Omental fat pad (tissue), 4 donors: ENCODE measurements around the gene DEFB116. TPM values are rescaled to one million over a fixed set of nuclear protein-coding genes. Genes with fewer than 3 reads are reported as not detected.

ENCODE experiments used
- ATAC-seq: fragments of 150-250 bp; one replicate; pipeline ENCODE4 v1.9.1; 2016; ENCODE audit warnings: mild to moderate bottlenecking, moderate library complexity; ENCODE audit not compliant: low FRiP score
- DNase-seq: peaks from one replicate; pipeline ENCODE4 v3.0.0-alpha.2; 2019; ENCODE audit warnings: low spot score
- small RNA-seq: library from RNA; depleted of rRNA; stranded (forward); fragments of <200 nt; gene quantifications from one replicate; pipeline ENCODE3, GENCODE V24; 2016
- total RNA-seq, 4 donors: library from RNA; depleted of rRNA; stranded (reverse); fragments of >200 nt; gene quantifications; one replicate each; pipeline ENCODE4 v1.1.0, GENCODE V29; 2016
- TF ChIP-seq, protein P1 (sequence below), 3 donors: fragments of 450-650 bp; IDR thresholded peaks; one replicate each; pipeline ENCODE4 v1.5.1; 2016 to 2017; ENCODE audit warnings: antibody characterized with exemption in 3 of 3, mild to moderate bottlenecking in 3 of 3, moderate library complexity in 2 of 3

Gene DEFB116
- total RNA-seq, 4 donors from 2014 or later, result not detected

GRCh38 chr20:31274441-31274840 lies 33.9 kb downstream of the DEFB116 start:
- TF ChIP-seq, protein P1, sequence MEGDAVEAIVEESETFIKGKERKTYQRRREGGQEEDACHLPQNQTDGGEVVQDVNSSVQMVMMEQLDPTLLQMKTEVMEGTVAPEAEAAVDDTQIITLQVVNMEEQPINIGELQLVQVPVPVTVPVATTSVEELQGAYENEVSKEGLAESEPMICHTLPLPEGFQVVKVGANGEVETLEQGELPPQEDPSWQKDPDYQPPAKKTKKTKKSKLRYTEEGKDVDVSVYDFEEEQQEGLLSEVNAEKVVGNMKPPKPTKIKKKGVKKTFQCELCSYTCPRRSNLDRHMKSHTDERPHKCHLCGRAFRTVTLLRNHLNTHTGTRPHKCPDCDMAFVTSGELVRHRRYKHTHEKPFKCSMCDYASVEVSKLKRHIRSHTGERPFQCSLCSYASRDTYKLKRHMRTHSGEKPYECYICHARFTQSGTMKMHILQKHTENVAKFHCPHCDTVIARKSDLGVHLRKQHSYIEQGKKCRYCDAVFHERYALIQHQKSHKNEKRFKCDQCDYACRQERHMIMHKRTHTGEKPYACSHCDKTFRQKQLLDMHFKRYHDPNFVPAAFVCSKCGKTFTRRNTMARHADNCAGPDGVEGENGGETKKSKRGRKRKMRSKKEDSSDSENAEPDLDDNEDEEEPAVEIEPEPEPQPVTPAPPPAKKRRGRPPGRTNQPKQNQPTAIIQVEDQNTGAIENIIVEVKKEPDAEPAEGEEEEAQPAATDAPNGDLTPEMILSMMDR (IDR thresholded peaks at IDR 0.05), result no peak
- DNase-seq, result no peak
- ATAC-seq, result no peak

GRCh38 chr20:31260326-31260932 lies 48.0 kb downstream of the DEFB116 start:
- ATAC-seq, result no peak
- TF ChIP-seq, protein P1 (IDR thresholded peaks at IDR 0.05), result no peak
- DNase-seq, result no peak

DNA sequence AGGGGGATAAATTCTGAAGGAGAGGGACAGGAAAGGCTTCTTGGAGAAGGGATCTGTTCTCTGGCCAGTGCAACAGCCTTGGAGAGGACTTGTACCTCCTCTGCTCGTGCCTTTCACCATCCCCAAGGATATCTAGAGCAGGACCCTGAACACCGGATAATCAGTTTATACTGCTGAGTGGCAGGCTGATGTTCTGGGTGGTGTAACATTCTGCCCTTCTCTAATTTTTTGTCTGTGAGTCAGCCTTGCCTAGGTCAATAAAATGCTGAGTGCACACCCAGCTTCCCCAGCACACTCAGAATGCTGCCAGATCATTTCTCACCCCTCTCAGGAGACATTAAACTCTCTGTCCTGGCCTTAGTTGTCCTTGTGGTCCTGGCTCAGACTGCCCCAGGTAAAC lies 51.0 kb downstream of the DEFB116 start, which contains the start of gene DEFB115:
TSS of gene DEFB115 (plus strand) at position 301 of the 400 bp plus-strand sequence. CDS start at position 301, 0 bp downstream.
- DNase-seq (no peak), ATAC-seq (no peak)
- TF ChIP-seq, protein P1 (IDR thresholded peaks at IDR 0.05), result no peak

GRCh38 chr20:31256959-31257358 lies 51.4 kb downstream of the DEFB116 start:
- DNase-seq (no peak), ATAC-seq (no peak)
- TF ChIP-seq, protein P1 (IDR thresholded peaks at IDR 0.05), result no peak

Small RNAs within 50 kb of the gene (small RNA-seq; reads per million reads assigned to genes)
- gene RNA5SP480, result not detected

Other genes starting within 250 kb of the DEFB116 start
- gene DEFB115, start 50.9 kb downstream of the DEFB116 start, total RNA-seq, result not detected
- gene DEFB118, start 60.0 kb upstream of the DEFB116 start, total RNA-seq, result not detected
- gene DEFB119, start 82.0 kb upstream of the DEFB116 start, total RNA-seq, result not detected
- not detected for gene DEFB121, start 97.6 kb upstream of the DEFB116 start, total RNA-seq
- gene DEFB123, start 132.0 kb upstream of the DEFB116 start, total RNA-seq, result not detected
- 1 to 10 TPM in 1 of 4 donors, not detected in 3; 2.7 TPM for gene DEFB124, start 166.5 kb upstream of the DEFB116 start, total RNA-seq
- gene REM1, start 166.7 kb upstream of the DEFB116 start, total RNA-seq, result 10 to 100 TPM in 1 of 4 donors, 1 to 10 TPM in 2, not detected in 1; 1.6 to 12.3 (median 4.0) TPM
- 100 to 1,000 TPM in 1 of 4 donors, 10 to 100 TPM in 3; 59.7 to 113 (median 83.4) TPM for gene HM13, start 205.9 kb upstream of the DEFB116 start, total RNA-seq